WTC11 (cell line): ENCODE data around the gene QKI. TPM values are rescaled to one million over a fixed set of nuclear protein-coding genes. Genes with fewer than 3 reads are reported as not detected.

Experiments
- ATAC-seq: fragments of 200-7000 bp; cut with Tn5 transposase; 2 replicates; pipeline ENCODE4 v1.10.0; 2021; ENCODE audit warnings: mild to moderate bottlenecking, moderate library complexity
- CTCF ChIA-PET: fragments of 300-600 bp; sonication (Branson Sonifier 250); formaldehyde crosslinking; loops from one replicate; lab custom pipeline; 2021; ENCODE audit warnings: antibody characterized with exemption; lab: Charles Lee
- POLR2A ChIA-PET: fragments of 350-600 bp; sonication (Branson Sonifier 250); formaldehyde crosslinking; loops from one replicate; lab custom pipeline; 2021; ENCODE audit warnings: antibody characterized with exemption; lab: Charles Lee
- DNase-seq: peaks from one replicate; pipeline ENCODE4 v3.0.0; 2021; ENCODE audit warnings: low spot score
- H3K27ac Mint-ChIP-seq: 2 replicates; pipeline ENCODE4 v1.8.0; 2021; ENCODE audit warnings: mixed read lengths
- H3K27me3 Mint-ChIP-seq: 2 replicates; pipeline ENCODE4 v1.8.0; 2021; ENCODE audit warnings: low read depth, mild to moderate bottlenecking, moderate library complexity, mixed read lengths
- H3K36me3 Mint-ChIP-seq: 2 replicates; pipeline ENCODE4 v1.8.0; 2021; ENCODE audit warnings: mixed read lengths
- H3K4me1 Mint-ChIP-seq: 2 replicates; pipeline ENCODE4 v1.8.0; 2022; ENCODE audit warnings: mixed read lengths
- H3K4me3 Mint-ChIP-seq: 2 replicates; pipeline ENCODE4 v1.8.0; 2021; ENCODE audit warnings: mild to moderate bottlenecking, moderate library complexity, mixed read lengths
- H3K9me3 Mint-ChIP-seq: 2 replicates; pipeline ENCODE4 v1.8.0; 2021; ENCODE audit warnings: mixed read lengths
- CREB1 ChIP-seq: sonication (generic); formaldehyde crosslinking; IDR thresholded peaks from 2 replicates; pipeline ENCODE4 v1.8.0; 2023; ENCODE audit warnings: mild to moderate bottlenecking, missing genetic modification reagents
- ESRRA ChIP-seq: sonication (generic); formaldehyde crosslinking; IDR thresholded peaks from 2 replicates; pipeline ENCODE4 v1.8.1; 2022; ENCODE audit warnings: mild to moderate bottlenecking, missing genetic modification reagents, borderline replicate concordance
- FOXP1 ChIP-seq: sonication (generic); formaldehyde crosslinking; IDR thresholded peaks from 2 replicates; pipeline ENCODE4 v1.8.0; 2022; ENCODE audit warnings: missing genetic modification reagents, mild to moderate bottlenecking, moderate library complexity, borderline replicate concordance
- GRHL2 ChIP-seq: fragments of 250-450 bp; sonication (Bioruptor Pico); IDR thresholded peaks from 2 replicates; pipeline ENCODE4 v1.8.0; 2022; ENCODE audit warnings: mild to moderate bottlenecking, moderate library complexity; ENCODE audit not compliant: insufficient replicate concordance, severe bottlenecking
- IRF2 ChIP-seq: sonication (generic); formaldehyde crosslinking; IDR thresholded peaks from 2 replicates; pipeline ENCODE4 v1.8.0; 2022; ENCODE audit warnings: low read depth, missing genetic modification reagents, borderline replicate concordance
- MXD4 ChIP-seq: fragments of 250-450 bp; sonication (Bioruptor Pico); IDR thresholded peaks from 2 replicates; pipeline ENCODE4 v1.8.0; 2021; ENCODE audit warnings: mild to moderate bottlenecking, moderate library complexity, borderline replicate concordance
- NFYB ChIP-seq: sonication (generic); formaldehyde crosslinking; conservative IDR thresholded peaks from 2 replicates; pipeline ENCODE4 v1.8.0; 2022; ENCODE audit warnings: low read depth, missing genetic modification reagents
- NR1H2 ChIP-seq: sonication (generic); formaldehyde crosslinking; IDR thresholded peaks from 2 replicates; pipeline ENCODE4 v1.9.0; 2021; ENCODE audit warnings: mild to moderate bottlenecking, moderate library complexity, missing genetic modification reagents
- NR2C2 ChIP-seq: sonication (generic); formaldehyde crosslinking; IDR thresholded peaks from 2 replicates; pipeline ENCODE4 v1.8.0; 2022; ENCODE audit warnings: mild to moderate bottlenecking, missing genetic modification reagents
- OVOL2 ChIP-seq: fragments of 250-450 bp; sonication (Bioruptor Pico); IDR thresholded peaks from 2 replicates; pipeline ENCODE4 v1.9.0; 2021; ENCODE audit warnings: mild to moderate bottlenecking, borderline replicate concordance
- RORB ChIP-seq: fragments of 250-450 bp; sonication (Bioruptor Pico); IDR thresholded peaks from 2 replicates; pipeline ENCODE4 v1.9.0; 2021; ENCODE audit warnings: mild to moderate bottlenecking
- TCF7 ChIP-seq: sonication (generic); formaldehyde crosslinking; IDR thresholded peaks from 2 replicates; pipeline ENCODE4 v1.8.0; 2022; ENCODE audit warnings: mild to moderate bottlenecking, low read depth, missing genetic modification reagents, moderate library complexity
- TEAD1 ChIP-seq: sonication (generic); formaldehyde crosslinking; IDR thresholded peaks from 2 replicates; pipeline ENCODE4 v1.8.0; 2022; ENCODE audit warnings: mild to moderate bottlenecking, missing genetic modification reagents
- ZNF219 ChIP-seq: sonication (generic); formaldehyde crosslinking; IDR thresholded peaks from 2 replicates; pipeline ENCODE4 v1.8.0; 2023; ENCODE audit warnings: missing genetic modification reagents, mild to moderate bottlenecking, borderline replicate concordance
- ZNF263 ChIP-seq: sonication (generic); formaldehyde crosslinking; IDR thresholded peaks from 2 replicates; pipeline ENCODE4 v1.8.1; 2022; ENCODE audit warnings: low read depth, mild to moderate bottlenecking, moderate library complexity, missing genetic modification reagents
- ZNF423 ChIP-seq: fragments of 250-450 bp; sonication (Bioruptor Pico); IDR thresholded peaks from 2 replicates; pipeline ENCODE4 v2.1.2; 2022; ENCODE audit warnings: mild to moderate bottlenecking, moderate library complexity
- ZNF671 ChIP-seq: fragments of 250-450 bp; sonication (Bioruptor Pico); IDR thresholded peaks from 2 replicates; pipeline ENCODE4 v1.8.0; 2021; ENCODE audit warnings: mild to moderate bottlenecking
- total RNA-seq: library from RNA; stranded (reverse); gene quantifications from 3 replicates; pipeline ENCODE4 v1.2.3, GENCODE V29; 2021
- TF ChIP-seq, protein P1 (sequence below): fragments of 250-450 bp; sonication (Bioruptor Pico); IDR thresholded peaks from 2 replicates; pipeline ENCODE4 v1.9.0; 2021; ENCODE audit warnings: mild to moderate bottlenecking, borderline replicate concordance
- TF ChIP-seq, protein P2 (sequence below): sonication (generic); formaldehyde crosslinking; IDR thresholded peaks from 2 replicates; pipeline ENCODE4 v1.8.0; 2022; ENCODE audit warnings: mild to moderate bottlenecking, missing genetic modification reagents
- TF ChIP-seq, protein P3 (sequence below): sonication (generic); formaldehyde crosslinking; IDR thresholded peaks from 2 replicates; pipeline ENCODE4 v1.8.1; 2022; ENCODE audit warnings: mild to moderate bottlenecking, moderate library complexity, missing genetic modification reagents
- TF ChIP-seq, protein P4 (sequence below): sonication (generic); formaldehyde crosslinking; IDR thresholded peaks from 2 replicates; pipeline ENCODE4 v1.8.0; 2023; ENCODE audit warnings: missing genetic modification reagents, mild to moderate bottlenecking, borderline replicate concordance

Gene QKI
- total RNA-seq, 1 experiment from 2014 or later: 145 TPM

DNA sequence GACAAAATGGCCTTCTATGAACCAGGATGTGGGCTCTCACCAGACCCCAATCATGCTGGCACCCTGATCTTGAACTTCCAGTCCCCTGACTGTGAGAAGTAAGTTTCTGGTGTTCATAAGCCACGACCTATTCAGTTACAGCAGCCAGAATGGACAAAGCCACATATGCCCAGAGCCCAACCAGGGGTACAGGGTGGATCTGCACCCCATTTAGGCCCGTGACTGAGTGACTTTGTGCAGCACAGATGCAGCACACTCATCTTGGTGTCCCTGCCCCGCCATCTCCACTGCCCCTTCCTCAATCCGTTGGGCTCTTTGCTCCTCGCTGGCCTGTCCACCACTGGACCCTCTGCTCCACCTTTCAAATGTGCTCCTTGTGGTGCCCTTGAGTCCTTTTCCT, 205.6 kb downstream of the QKI start:
- no peaks in the 10 kb centered on the region for H3K4me1 Mint-ChIP-seq
- no peak for ATAC-seq
- DNase-seq: no peak
- H3K27ac Mint-ChIP-seq: no peak overlapping the region
- peaks cover 4% of the 10 kb centered on the region; the same call in 1 of the 2 replicates for H3K9me3 Mint-ChIP-seq
- no peaks in the 10 kb centered on the region for H3K36me3 Mint-ChIP-seq
- POLR2A ChIA-PET: no interaction called here
- TF ChIP-seq IRF2 (no peak), ESRRA (no peak), CREB1 (CRISPR knock-in tag) (no peak), ZNF671 (no peak), ZNF263 (CRISPR knock-in tag) (no peak), FOXP1 (CRISPR knock-in tag) (no peak), ZNF219 (CRISPR knock-in tag) (no peak), NFYB (CRISPR knock-in tag) (no peak), TEAD1 (CRISPR knock-in tag) (no peak), RORB (CRISPR knock-in tag) (no peak), MXD4 (no peak), OVOL2 (CRISPR knock-in tag) (no peak), NR2C2 (CRISPR knock-in tag) (no peak)
- TF ChIP-seq, protein P1, sequence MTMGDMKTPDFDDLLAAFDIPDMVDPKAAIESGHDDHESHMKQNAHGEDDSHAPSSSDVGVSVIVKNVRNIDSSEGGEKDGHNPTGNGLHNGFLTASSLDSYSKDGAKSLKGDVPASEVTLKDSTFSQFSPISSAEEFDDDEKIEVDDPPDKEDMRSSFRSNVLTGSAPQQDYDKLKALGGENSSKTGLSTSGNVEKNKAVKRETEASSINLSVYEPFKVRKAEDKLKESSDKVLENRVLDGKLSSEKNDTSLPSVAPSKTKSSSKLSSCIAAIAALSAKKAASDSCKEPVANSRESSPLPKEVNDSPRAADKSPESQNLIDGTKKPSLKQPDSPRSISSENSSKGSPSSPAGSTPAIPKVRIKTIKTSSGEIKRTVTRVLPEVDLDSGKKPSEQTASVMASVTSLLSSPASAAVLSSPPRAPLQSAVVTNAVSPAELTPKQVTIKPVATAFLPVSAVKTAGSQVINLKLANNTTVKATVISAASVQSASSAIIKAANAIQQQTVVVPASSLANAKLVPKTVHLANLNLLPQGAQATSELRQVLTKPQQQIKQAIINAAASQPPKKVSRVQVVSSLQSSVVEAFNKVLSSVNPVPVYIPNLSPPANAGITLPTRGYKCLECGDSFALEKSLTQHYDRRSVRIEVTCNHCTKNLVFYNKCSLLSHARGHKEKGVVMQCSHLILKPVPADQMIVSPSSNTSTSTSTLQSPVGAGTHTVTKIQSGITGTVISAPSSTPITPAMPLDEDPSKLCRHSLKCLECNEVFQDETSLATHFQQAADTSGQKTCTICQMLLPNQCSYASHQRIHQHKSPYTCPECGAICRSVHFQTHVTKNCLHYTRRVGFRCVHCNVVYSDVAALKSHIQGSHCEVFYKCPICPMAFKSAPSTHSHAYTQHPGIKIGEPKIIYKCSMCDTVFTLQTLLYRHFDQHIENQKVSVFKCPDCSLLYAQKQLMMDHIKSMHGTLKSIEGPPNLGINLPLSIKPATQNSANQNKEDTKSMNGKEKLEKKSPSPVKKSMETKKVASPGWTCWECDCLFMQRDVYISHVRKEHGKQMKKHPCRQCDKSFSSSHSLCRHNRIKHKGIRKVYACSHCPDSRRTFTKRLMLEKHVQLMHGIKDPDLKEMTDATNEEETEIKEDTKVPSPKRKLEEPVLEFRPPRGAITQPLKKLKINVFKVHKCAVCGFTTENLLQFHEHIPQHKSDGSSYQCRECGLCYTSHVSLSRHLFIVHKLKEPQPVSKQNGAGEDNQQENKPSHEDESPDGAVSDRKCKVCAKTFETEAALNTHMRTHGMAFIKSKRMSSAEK (CRISPR knock-in tag): no peak
- TF ChIP-seq, protein P2, sequence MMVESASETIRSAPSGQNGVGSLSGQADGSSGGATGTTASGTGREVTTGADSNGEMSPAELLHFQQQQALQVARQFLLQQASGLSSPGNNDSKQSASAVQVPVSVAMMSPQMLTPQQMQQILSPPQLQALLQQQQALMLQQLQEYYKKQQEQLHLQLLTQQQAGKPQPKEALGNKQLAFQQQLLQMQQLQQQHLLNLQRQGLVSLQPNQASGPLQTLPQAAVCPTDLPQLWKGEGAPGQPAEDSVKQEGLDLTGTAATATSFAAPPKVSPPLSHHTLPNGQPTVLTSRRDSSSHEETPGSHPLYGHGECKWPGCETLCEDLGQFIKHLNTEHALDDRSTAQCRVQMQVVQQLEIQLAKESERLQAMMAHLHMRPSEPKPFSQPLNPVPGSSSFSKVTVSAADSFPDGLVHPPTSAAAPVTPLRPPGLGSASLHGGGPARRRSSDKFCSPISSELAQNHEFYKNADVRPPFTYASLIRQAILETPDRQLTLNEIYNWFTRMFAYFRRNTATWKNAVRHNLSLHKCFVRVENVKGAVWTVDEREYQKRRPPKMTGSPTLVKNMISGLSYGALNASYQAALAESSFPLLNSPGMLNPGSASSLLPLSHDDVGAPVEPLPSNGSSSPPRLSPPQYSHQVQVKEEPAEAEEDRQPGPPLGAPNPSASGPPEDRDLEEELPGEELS (CRISPR knock-in tag): no peak
- TF ChIP-seq, protein P3, sequence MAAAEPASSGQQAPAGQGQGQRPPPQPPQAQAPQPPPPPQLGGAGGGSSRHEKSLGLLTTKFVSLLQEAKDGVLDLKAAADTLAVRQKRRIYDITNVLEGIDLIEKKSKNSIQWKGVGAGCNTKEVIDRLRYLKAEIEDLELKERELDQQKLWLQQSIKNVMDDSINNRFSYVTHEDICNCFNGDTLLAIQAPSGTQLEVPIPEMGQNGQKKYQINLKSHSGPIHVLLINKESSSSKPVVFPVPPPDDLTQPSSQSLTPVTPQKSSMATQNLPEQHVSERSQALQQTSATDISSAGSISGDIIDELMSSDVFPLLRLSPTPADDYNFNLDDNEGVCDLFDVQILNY: no peak
- TF ChIP-seq, all 79 proteins: peak for 0
- H3K27me3 Mint-ChIP-seq: no peaks in the 10 kb centered on the region
- H3K4me3 Mint-ChIP-seq: no peak overlapping the region
- CTCF ChIA-PET: no interaction called here

DNA sequence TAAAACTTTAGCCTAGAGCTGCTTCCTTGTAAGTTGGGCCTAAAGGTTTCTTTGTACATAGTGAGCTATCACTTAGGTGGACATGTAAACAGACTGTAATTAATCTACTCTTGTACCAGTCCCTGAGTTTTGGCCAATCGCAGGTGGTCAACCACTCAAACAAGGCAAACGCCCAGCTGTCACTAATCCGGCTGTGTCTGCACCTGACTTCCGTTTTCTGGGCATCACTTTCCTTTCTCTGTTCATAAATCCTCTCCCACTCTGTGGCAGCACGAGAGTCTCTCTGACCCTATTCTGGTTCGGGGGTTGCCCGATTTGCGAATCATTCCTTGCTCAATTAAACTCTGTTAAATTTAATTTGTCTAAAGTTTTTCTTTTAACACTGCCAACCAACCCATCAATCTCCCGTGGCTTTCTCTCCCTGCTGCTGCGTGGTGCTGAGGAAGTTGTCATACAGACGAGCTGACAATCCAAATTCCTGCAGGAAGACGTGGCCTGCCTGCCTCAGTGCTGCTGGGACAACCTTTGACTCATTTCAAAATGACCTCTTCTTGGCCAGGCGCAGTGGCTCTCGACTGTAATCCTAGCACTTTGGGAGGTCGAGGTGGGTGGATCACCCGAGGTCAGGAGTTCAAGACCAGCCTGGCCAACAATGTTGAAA, 206.3 kb downstream of the QKI start:
- CTCF ChIA-PET: no interaction called here
- Mint-ChIP-seq H3K27me3 (no peaks in the 10 kb centered on the region), H3K36me3 (no peaks in the 10 kb centered on the region)

More for the DNA sequence above, 206.3 kb downstream of the QKI start:
- no peak for ATAC-seq
- H3K27ac Mint-ChIP-seq: no peak overlapping the region
- POLR2A ChIA-PET: no interaction called here
- peaks cover 4% of the 10 kb centered on the region; the same call in 1 of the 2 replicates for H3K9me3 Mint-ChIP-seq
- no peak for DNase-seq
- TF ChIP-seq NR1H2 (CRISPR knock-in tag) (no peak), ZNF423 (no peak), NFYB (CRISPR knock-in tag) (no peak), TCF7 (CRISPR knock-in tag) (no peak), ZNF263 (CRISPR knock-in tag) (no peak), GRHL2 (CRISPR knock-in tag) (no peak)
- TF ChIP-seq, protein P4, sequence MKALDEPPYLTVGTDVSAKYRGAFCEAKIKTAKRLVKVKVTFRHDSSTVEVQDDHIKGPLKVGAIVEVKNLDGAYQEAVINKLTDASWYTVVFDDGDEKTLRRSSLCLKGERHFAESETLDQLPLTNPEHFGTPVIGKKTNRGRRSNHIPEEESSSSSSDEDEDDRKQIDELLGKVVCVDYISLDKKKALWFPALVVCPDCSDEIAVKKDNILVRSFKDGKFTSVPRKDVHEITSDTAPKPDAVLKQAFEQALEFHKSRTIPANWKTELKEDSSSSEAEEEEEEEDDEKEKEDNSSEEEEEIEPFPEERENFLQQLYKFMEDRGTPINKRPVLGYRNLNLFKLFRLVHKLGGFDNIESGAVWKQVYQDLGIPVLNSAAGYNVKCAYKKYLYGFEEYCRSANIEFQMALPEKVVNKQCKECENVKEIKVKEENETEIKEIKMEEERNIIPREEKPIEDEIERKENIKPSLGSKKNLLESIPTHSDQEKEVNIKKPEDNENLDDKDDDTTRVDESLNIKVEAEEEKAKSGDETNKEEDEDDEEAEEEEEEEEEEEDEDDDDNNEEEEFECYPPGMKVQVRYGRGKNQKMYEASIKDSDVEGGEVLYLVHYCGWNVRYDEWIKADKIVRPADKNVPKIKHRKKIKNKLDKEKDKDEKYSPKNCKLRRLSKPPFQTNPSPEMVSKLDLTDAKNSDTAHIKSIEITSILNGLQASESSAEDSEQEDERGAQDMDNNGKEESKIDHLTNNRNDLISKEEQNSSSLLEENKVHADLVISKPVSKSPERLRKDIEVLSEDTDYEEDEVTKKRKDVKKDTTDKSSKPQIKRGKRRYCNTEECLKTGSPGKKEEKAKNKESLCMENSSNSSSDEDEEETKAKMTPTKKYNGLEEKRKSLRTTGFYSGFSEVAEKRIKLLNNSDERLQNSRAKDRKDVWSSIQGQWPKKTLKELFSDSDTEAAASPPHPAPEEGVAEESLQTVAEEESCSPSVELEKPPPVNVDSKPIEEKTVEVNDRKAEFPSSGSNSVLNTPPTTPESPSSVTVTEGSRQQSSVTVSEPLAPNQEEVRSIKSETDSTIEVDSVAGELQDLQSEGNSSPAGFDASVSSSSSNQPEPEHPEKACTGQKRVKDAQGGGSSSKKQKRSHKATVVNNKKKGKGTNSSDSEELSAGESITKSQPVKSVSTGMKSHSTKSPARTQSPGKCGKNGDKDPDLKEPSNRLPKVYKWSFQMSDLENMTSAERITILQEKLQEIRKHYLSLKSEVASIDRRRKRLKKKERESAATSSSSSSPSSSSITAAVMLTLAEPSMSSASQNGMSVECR: no peak
- peaks cover 1% of the 10 kb centered on the region; the same call in 1 of the 2 replicates for H3K4me1 Mint-ChIP-seq
- no peak overlapping the region for H3K4me3 Mint-ChIP-seq
